ENCODE results near the gene DOCK1.

GRCh38 chr10:127079392-127079791 lies 174.2 kb downstream of the DOCK1 start:
- TF ChIP-seq CTCF (IDR thresholded peaks at IDR 0.05) (no peak), CHD2 (IDR thresholded peaks at IDR 0.05; ENCODE audit: low read length, partially characterized antibody) (no peak), POLR2AphosphoS5 (IDR thresholded peaks at IDR 0.05; ENCODE audit: low read depth, low read length) (no peak), REST (IDR thresholded peaks at IDR 0.05; ENCODE audit: low read depth, low read length) (no peak), MXI1 (IDR thresholded peaks at IDR 0.05; ENCODE audit: low read depth, low read length) (no peak), USF2 (IDR thresholded peaks at IDR 0.05; ENCODE audit: borderline replicate concordance, low read depth, low read length) (no peak), RAD21 (IDR thresholded peaks at IDR 0.05; ENCODE audit: low read length) (no peak), NRF1 (IDR thresholded peaks at IDR 0.05; ENCODE audit: low read depth, low read length) (no peak), TAF1 (IDR thresholded peaks at IDR 0.05; ENCODE audit: borderline replicate concordance, low read depth, low read length) (no peak), MAX (IDR thresholded peaks at IDR 0.05; ENCODE audit: low read depth) (no peak), RXRA (IDR thresholded peaks at IDR 0.05; ENCODE audit: borderline replicate concordance, low read depth) (no peak), YY1 (IDR thresholded peaks at IDR 0.05; ENCODE audit: low read depth) (no peak)

All from SK-N-SH (cell line).